Naive thymus-derived CD4-positive, alpha-beta T cell (primary cell): Measurements from ENCODE around the gene SORCS2. TPM values are rescaled to one million over a fixed set of nuclear protein-coding genes. Genes with fewer than 3 reads are reported as not detected.

ENCODE experiments used
- ATAC-seq: fragments of 150-1000 bp; cut with Tn5 transposase; 2 replicates; pipeline ENCODE4 v1.10.0; 2021; ENCODE audit warnings: mild to moderate bottlenecking, moderate library complexity
- CTCF ChIA-PET: fragments of 350-600 bp; sonication (Branson Sonifier 250); formaldehyde crosslinking; loops from one replicate; lab custom pipeline; 2021; ENCODE audit warnings: antibody characterized with exemption; lab: Charles Lee
- POLR2A ChIA-PET: fragments of 350-600 bp; sonication (Branson Sonifier 250); formaldehyde crosslinking; loops from one replicate; lab custom pipeline; 2021; ENCODE audit warnings: antibody characterized with exemption, inconsistent platforms; lab: Charles Lee
- DNase-seq, 9 donors: peaks; one replicate each; pipeline versions ENCODE4 v3.0.0 to v3.0.0-alpha.2; 2020 to 2022; ENCODE audit warnings: mixed read lengths in 1 of 9
- H3K27ac ChIP-seq: one replicate; pipeline ENCODE4 v1.7.0; 2013; ENCODE audit warnings: mild to moderate bottlenecking, low read depth, low read length, moderate library complexity
- H3K27me3 ChIP-seq, 2 donors: one replicate each; pipeline ENCODE4 v1.7.0; 2013; ENCODE audit warnings: low read length in 2 of 2, mild to moderate bottlenecking in 2 of 2, moderate library complexity in 2 of 2; ENCODE audit not compliant: control insufficient read depth in 2 of 2, insufficient read depth in 2 of 2
- H3K36me3 ChIP-seq, 3 experiments: 1 replicate in 2 of 3; 2 replicates in 1 of 3; pipeline ENCODE4 v1.7.0; 2013; ENCODE audit warnings: low read length in 3 of 3, mild to moderate bottlenecking in 3 of 3, moderate library complexity in 1 of 3; ENCODE audit not compliant: insufficient read depth in 3 of 3, control insufficient read depth in 2 of 3
- H3K4me1 ChIP-seq, 2 donors: one replicate each; pipeline ENCODE4 v1.7.0; 2013; ENCODE audit warnings: low read length in 2 of 2, mild to moderate bottlenecking in 2 of 2, moderate library complexity in 1 of 2; ENCODE audit not compliant: control insufficient read depth in 2 of 2, insufficient read depth in 2 of 2
- H3K4me3 ChIP-seq: 2 replicates; pipeline ENCODE4 v1.7.0; 2013; ENCODE audit warnings: mild to moderate bottlenecking, low read length
- H3K9me3 ChIP-seq, 3 experiments: 1 replicate in 2 of 3; 2 replicates in 1 of 3; pipeline ENCODE4 v1.7.0; 2013; ENCODE audit warnings: low read length in 3 of 3; ENCODE audit not compliant: control insufficient read depth in 2 of 3
- H3K27ac Mint-ChIP-seq, 9 donors: one replicate each; pipeline ENCODE4 v1.8.0; 2020 to 2022; ENCODE audit warnings: mixed read lengths in 9 of 9, mild to moderate bottlenecking in 8 of 9, moderate library complexity in 5 of 9, inconsistent platforms in 2 of 9
- H3K27me3 Mint-ChIP-seq, 5 donors: one replicate each; pipeline ENCODE4 v1.8.0; 2021 to 2022; ENCODE audit warnings: mixed read lengths in 5 of 5, mild to moderate bottlenecking in 1 of 5
- H3K36me3 Mint-ChIP-seq, 5 donors: one replicate each; pipeline ENCODE4 v1.8.0; 2020 to 2022; ENCODE audit warnings: mixed read lengths in 5 of 5, mild to moderate bottlenecking in 3 of 5, inconsistent platforms in 1 of 5
- H3K4me1 Mint-ChIP-seq, 7 donors: one replicate each; pipeline ENCODE4 v1.8.0; 2020 to 2022; ENCODE audit warnings: mixed read lengths in 7 of 7, mild to moderate bottlenecking in 3 of 7, inconsistent platforms in 1 of 7
- H3K4me3 Mint-ChIP-seq, 10 donors: one replicate each; pipeline ENCODE4 v1.8.0; 2020 to 2022; ENCODE audit warnings: mild to moderate bottlenecking in 10 of 10, mixed read lengths in 10 of 10, moderate library complexity in 6 of 10, inconsistent platforms in 2 of 10
- H3K9me3 Mint-ChIP-seq, 11 donors: one replicate each; pipeline ENCODE4 v1.8.0; 2020 to 2022; ENCODE audit warnings: mixed read lengths in 11 of 11, mild to moderate bottlenecking in 4 of 11, inconsistent platforms in 1 of 11, moderate library complexity in 1 of 11
- intact Hi-C, 2 donors: fragments of 100-400 bp; cut with micrococcal nuclease; formaldehyde crosslinking; loops; one replicate each; pipeline ENCODE4 v1.15.1; 2023
- polyA plus RNA-seq, 2 donors: library from polyadenylated mRNA; unstranded; fragments of 300-500 nt; fragmentation: Illumina TruSeq; gene quantifications; one replicate each; pipeline ENCODE4 v1.2.3, GENCODE V29; 2021
- total RNA-seq, 6 experiments: library from RNA in 5 of 6; stranded (reverse) in 5 of 6; gene quantifications; 1 replicate in 5 of 6; 2 replicates in 1 of 6; pipeline ENCODE4 v1.2.3 and lab custom pipeline; 2021 to 2026

The SORCS2 gene
- total and polyA plus RNA-seq, 7 experiments from 2014 or later: 0.10 TPM; not detected in 6

DNA sequence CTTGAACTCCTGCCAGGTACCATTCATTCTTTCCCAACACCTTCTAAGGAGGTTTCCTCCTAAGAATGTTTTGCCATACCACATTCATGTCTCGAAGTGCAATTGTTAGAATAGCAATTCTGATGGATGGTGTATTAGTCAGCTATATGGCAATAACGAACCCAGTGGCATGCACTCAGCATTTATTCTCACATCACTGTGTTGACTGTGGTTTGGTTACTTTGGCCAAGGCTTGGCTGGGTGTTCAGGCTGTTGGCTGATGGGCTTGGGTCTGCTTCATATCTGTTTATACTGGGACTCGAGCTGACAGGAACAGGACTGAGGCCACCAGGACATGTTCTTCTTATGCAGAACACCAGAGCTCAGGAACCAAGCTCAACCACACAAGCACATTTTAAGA is 210.7 kb downstream of the SORCS2 start:
- H3K9me3 Mint-ChIP-seq: peaks cover 6 to 35% (median 14%) of the 10 kb centered on the region in 11 donors
- no peak for ATAC-seq
- no peak for DNase-seq
- POLR2A ChIA-PET: no interaction called here
- Histone ChIP-seq H3K9me3 (no peaks in the 10 kb centered on the region), H3K4me1 (no peaks in the 10 kb centered on the region), H3K27ac (no peak overlapping the region), H3K36me3 (no peaks in the 10 kb centered on the region), H3K4me3 (no peak overlapping the region), H3K27me3 (no peaks in the 10 kb centered on the region)
- peaks cover 8 to 34% (median 32%) of the 10 kb centered on the region in 5 donors for H3K27me3 Mint-ChIP-seq
- H3K36me3 Mint-ChIP-seq: peaks cover 0 to 6% (median 0%) of the 10 kb centered on the region in 5 donors
- no peak overlapping the region for H3K4me3 Mint-ChIP-seq
- peaks cover 0 to 2% (median 0%) of the 10 kb centered on the region in 7 donors for H3K4me1 Mint-ChIP-seq
- CTCF ChIA-PET: no interaction called here
- intact Hi-C loops: no loop called here
- no peak overlapping the region for H3K27ac Mint-ChIP-seq

GRCh38 chr4:7408166-7408565 is 215.8 kb downstream of the SORCS2 start:
- CTCF ChIA-PET: interaction anchor here (1.2 kb wide), 1 partner anchor 13 kb away, joined by 3 read pairs; no protein-coding TSS in a partner anchor
- Mint-ChIP-seq H3K4me1 (no peaks in the 10 kb centered on the region), H3K27ac (no peak overlapping the region), H3K27me3 (peaks cover 0 to 36% (median 23%) of the 10 kb centered on the region in 5 donors), H3K9me3 (peaks cover 2 to 64% (median 24%) of the 10 kb centered on the region in 11 donors), H3K4me3 (no peak overlapping the region), H3K36me3 (peaks cover 0 to 6% (median 4%) of the 10 kb centered on the region in 5 donors)
- intact Hi-C loops: no loop called here
- Histone ChIP-seq H3K36me3 (no peaks in the 10 kb centered on the region), H3K9me3 (peaks cover 0 to 9% (median 0%) of the 10 kb centered on the region in 3 experiments), H3K4me3 (no peak overlapping the region), H3K4me1 (no peaks in the 10 kb centered on the region), H3K27me3 (no peaks in the 10 kb centered on the region), H3K27ac (no peak overlapping the region)
- POLR2A ChIA-PET: no interaction called here
- ATAC-seq (no peak), DNase-seq (no peak)

DNA sequence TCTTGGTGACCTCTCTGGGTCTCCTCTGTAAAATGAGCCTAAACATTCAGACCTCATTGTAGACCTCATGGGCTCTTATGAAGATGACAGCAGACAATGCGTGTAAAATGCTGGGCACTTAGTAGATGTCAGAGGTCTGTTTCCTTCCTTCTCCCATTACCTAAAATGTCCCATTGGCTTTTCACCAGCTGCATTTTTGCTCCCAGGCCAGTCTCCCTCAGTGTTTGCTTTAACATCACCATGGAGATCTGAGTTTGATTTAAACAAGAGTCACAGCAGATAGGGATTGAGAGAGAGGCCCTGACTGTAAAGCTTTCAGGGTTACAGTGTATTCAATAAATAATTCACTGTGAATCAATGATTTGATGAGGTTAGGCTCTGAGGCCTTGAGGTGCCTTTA is 218.1 kb downstream of the SORCS2 start:
- ChIA-PET CTCF (no interaction called here), POLR2A (no interaction called here)
- peaks cover 0 to 9% (median 0%) of the 10 kb centered on the region in 3 experiments for H3K9me3 ChIP-seq
- H3K27me3 ChIP-seq: peaks cover 0 to 2% of the 10 kb centered on the region in 2 donors
- Mint-ChIP-seq H3K4me1 (no peaks in the 10 kb centered on the region), H3K27me3 (peaks cover 3 to 41% (median 31%) of the 10 kb centered on the region in 5 donors), H3K36me3 (peaks cover 0 to 6% (median 4%) of the 10 kb centered on the region in 5 donors), H3K9me3 (peaks cover 2 to 56% (median 24%) of the 10 kb centered on the region in 11 donors), H3K27ac (no peak overlapping the region), H3K4me3 (no peak overlapping the region)
- ATAC-seq (no peak), DNase-seq (no peak)
- no peaks in the 10 kb centered on the region for H3K4me1 ChIP-seq
- H3K27ac ChIP-seq: no peak overlapping the region
- no peak overlapping the region for H3K4me3 ChIP-seq
- H3K36me3 ChIP-seq: no peaks in the 10 kb centered on the region
- intact Hi-C loops: no loop called here

DNA sequence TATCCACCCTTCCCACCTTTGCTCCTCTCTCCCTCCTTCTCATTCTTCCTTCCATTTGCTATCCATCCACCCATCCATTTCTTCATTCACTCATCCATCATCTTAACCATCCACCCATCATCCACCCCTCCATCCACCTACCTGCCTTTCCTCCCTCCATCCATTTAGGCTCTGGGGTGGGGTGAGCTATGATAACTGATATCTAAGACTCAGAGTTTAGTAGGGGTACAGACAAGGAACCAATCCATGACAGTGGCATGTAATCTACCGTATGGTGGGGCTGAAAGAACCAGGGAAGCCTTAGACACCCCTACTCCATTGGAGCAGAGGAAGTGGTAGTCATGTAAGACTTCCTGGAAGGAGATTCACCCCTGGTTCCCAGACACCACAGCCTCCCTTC is 219.2 kb downstream of the SORCS2 start:
- peaks cover 0 to 6% (median 4%) of the 10 kb centered on the region in 5 donors for H3K36me3 Mint-ChIP-seq
- POLR2A ChIA-PET: no interaction called here
- intact Hi-C loops: no loop called here
- H3K4me1 Mint-ChIP-seq: no peaks in the 10 kb centered on the region
- Histone ChIP-seq H3K27me3 (peaks cover 0 to 2% of the 10 kb centered on the region in 2 donors), H3K36me3 (no peaks in the 10 kb centered on the region), H3K9me3 (peaks cover 0 to 11% (median 0%) of the 10 kb centered on the region in 3 experiments), H3K4me1 (no peaks in the 10 kb centered on the region), H3K4me3 (no peak overlapping the region), H3K27ac (no peak overlapping the region)
- ATAC-seq: no peak
- H3K4me3 Mint-ChIP-seq: no peak overlapping the region
- no peak overlapping the region for H3K27ac Mint-ChIP-seq
- peaks cover 6 to 46% (median 24%) of the 10 kb centered on the region in 11 donors for H3K9me3 Mint-ChIP-seq
- peaks cover 3 to 42% (median 28%) of the 10 kb centered on the region in 5 donors for H3K27me3 Mint-ChIP-seq
- no peak for DNase-seq
- CTCF ChIA-PET: no interaction called here

DNA sequence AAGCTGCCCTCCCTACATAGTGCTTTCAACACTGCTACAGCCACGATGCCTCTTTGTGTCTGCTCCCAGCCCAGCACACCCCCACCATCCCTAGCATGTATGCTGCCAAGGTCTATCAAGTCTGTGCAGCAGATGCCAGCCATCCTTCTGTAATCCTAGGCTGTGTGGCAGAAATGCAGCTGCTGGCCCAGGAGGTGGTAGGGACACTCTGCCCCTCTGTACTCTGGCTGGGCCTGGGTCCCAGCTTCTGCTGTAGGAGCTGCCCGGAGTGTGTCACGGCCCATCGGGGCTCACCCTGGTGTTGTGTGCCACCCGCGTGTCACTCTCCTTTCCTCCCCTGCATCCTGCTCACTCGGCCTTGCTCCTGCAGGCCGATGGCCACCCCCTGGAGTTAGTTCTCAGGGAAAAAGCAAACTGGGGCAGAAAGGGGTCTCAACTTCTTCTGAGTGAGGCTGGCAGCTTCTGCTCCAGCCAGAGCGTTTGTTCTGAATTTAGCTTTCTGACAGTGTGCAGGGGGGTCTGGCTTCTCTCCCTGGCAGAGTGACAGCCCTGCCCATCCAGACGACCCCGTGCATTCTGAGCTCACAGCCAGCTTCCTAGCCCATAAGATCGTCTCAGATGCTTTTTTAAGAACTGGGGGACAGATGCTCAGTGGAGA is 219.7 kb downstream of the SORCS2 start:
- H3K4me1 ChIP-seq: no peaks in the 10 kb centered on the region
- H3K27ac ChIP-seq: no peak overlapping the region
- H3K36me3 ChIP-seq: no peaks in the 10 kb centered on the region
- Mint-ChIP-seq H3K9me3 (peaks cover 7 to 42% (median 20%) of the 10 kb centered on the region in 11 donors), H3K4me3 (no peak overlapping the region), H3K36me3 (peaks cover 0 to 6% (median 3%) of the 10 kb centered on the region in 5 donors), H3K4me1 (no peaks in the 10 kb centered on the region), H3K27me3 (peaks cover 3 to 37% (median 28%) of the 10 kb centered on the region in 5 donors), H3K27ac (no peak overlapping the region)
- no peak overlapping the region for H3K4me3 ChIP-seq
- intact Hi-C loops: no loop called here
- CTCF ChIA-PET: no interaction called here
- H3K27me3 ChIP-seq: peaks cover 0 to 2% of the 10 kb centered on the region in 2 donors
- POLR2A ChIA-PET: no interaction called here
- peaks cover 0 to 13% (median 0%) of the 10 kb centered on the region in 3 experiments for H3K9me3 ChIP-seq
- no peak for DNase-seq
- no peak for ATAC-seq

DNA sequence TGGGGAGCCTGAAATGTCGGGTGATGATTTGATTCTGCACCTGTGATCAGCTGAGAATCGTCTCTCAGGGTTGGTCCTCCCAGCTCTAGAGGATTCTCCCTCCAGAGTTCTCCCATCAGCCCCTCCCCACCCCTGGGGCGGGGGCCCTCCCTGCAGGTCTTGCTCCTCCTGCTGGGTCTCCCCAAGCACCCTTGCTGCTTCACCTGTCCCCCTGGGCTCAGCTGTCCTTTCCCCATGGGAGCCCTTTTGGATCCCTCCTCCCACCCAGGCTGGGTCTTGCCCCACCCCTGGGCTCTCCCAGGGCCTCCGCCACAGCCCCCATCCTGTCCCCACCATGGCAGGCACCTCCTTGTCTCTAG is 220.2 kb downstream of the SORCS2 start:
- Histone ChIP-seq H3K4me3 (no peak overlapping the region), H3K36me3 (no peaks in the 10 kb centered on the region), H3K27ac (no peak overlapping the region), H3K9me3 (peaks cover 0 to 13% (median 0%) of the 10 kb centered on the region in 3 experiments), H3K4me1 (no peaks in the 10 kb centered on the region), H3K27me3 (peaks cover 0 to 2% of the 10 kb centered on the region in 2 donors)
- H3K27me3 Mint-ChIP-seq: peaks cover 3 to 33% (median 28%) of the 10 kb centered on the region in 5 donors
- H3K9me3 Mint-ChIP-seq: peaks cover 5 to 37% (median 15%) of the 10 kb centered on the region in 11 donors
- H3K27ac Mint-ChIP-seq: no peak overlapping the region
- H3K4me3 Mint-ChIP-seq: no peak overlapping the region
- intact Hi-C loops: no loop called here
- ChIA-PET POLR2A (no interaction called here), CTCF (no interaction called here)
- H3K4me1 Mint-ChIP-seq: no peaks in the 10 kb centered on the region
- H3K36me3 Mint-ChIP-seq: peaks cover 0 to 6% (median 0%) of the 10 kb centered on the region in 5 donors
- DNase-seq (no peak), ATAC-seq (no peak)

DNA sequence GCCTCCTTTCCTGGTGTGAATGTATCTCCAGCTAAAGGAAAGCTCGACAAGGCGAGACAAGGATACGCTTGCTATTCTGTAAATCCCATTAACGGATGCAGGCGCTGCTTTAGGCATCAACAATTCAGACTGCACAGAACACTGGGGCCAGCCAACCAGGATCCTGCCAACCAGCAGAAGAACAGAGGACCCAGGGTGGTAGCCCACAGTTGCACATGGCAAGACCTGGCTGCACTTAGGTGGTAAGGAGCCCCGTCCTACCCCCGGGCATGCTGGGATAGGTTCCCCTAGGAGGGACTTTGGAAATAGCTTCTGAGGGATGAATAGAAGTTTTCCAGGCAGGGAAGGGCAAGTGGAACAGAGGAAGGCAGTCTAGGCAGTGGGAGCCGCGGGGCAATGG is 221.7 kb downstream of the SORCS2 start:
- Histone ChIP-seq H3K27ac (no peak overlapping the region), H3K9me3 (peaks cover 0 to 13% (median 0%) of the 10 kb centered on the region in 3 experiments), H3K36me3 (no peaks in the 10 kb centered on the region), H3K27me3 (peaks cover 0 to 2% of the 10 kb centered on the region in 2 donors), H3K4me3 (no peak overlapping the region), H3K4me1 (no peaks in the 10 kb centered on the region)
- ChIA-PET POLR2A (no interaction called here), CTCF (no interaction called here)
- intact Hi-C loops: no loop called here
- peaks cover 0 to 4% (median 0%) of the 10 kb centered on the region in 5 donors for H3K36me3 Mint-ChIP-seq
- peaks cover 5 to 34% (median 8%) of the 10 kb centered on the region in 11 donors for H3K9me3 Mint-ChIP-seq
- ATAC-seq (no peak), DNase-seq (no peak)
- H3K27me3 Mint-ChIP-seq: peaks cover 3 to 30% (median 27%) of the 10 kb centered on the region in 5 donors
- no peak overlapping the region for H3K27ac Mint-ChIP-seq
- no peaks in the 10 kb centered on the region for H3K4me1 Mint-ChIP-seq
- no peak overlapping the region for H3K4me3 Mint-ChIP-seq
